Measurements from ENCODE around the gene ATG7. TPM values are rescaled to one million over a fixed set of nuclear protein-coding genes. Genes with fewer than 3 reads are reported as not detected.

The ATG7 gene
- total RNA-seq, 1 experiment from 2014 or later, result 36.0 TPM

DNA sequence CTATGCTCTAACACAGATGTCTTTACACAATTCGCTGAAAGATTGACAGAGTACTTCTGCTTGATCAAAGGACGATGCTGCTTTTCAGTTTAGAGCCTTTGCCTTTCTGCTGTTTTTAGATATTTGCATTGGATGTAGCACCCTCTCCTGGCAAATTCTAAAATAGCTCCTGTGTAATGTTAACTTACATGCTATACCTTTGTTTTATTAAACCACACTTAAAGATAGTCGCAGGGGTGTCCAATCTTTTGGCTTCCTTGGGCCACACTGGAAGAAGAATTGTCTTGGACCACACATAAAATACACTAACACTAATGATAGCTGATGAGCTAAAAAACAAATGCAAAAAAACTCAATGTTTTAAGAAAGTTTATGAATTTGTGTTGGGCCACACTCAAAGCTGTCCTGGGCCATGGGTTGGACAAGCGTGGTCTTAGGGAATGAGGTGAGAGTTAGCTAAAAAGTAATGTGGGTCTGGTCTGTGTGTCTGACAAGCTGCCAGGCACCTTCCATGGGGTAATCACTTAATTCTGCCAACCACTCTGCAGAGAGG lies 62.9 kb downstream of the ATG7 start:
- in situ Hi-C loops (cut with HindIII; ENCODE audit: low pct_unique_long_range_greater_than_20kb, low sequenced_read_pairs) (no loop called here), intact Hi-C loops (cut with micrococcal nuclease; ENCODE audit: unreplicated experiment) (loop anchor here (10.0 kb wide), 1 partner anchor 270 kb away; no protein-coding TSS in a partner anchor)
- peak; percentile 80 for ATAC-seq
- Histone ChIP-seq H3K36me3 (ENCODE audit: control insufficient read depth, insufficient read depth, low read length) (peaks cover 7% of the 10 kb centered on the region; the same call in 1 of the 2 replicates), H3K27ac (ENCODE audit: low read length) (no peak overlapping the region), H3K9me3 (ENCODE audit: control insufficient read depth, insufficient read depth, low read depth, low read length) (no peaks in the 10 kb centered on the region), H3K4me3 (ENCODE audit: low read depth in 2 of 2, low read length in 2 of 2) (no peak overlapping the region), H3K27me3 (ENCODE audit: control insufficient read depth, insufficient read depth, low read length) (no peaks in the 10 kb centered on the region), H3K4me1 (ENCODE audit: control insufficient read depth, insufficient read depth, low read length) (no peaks in the 10 kb centered on the region)
- ChIA-PET POLR2A (interaction anchor here (0.7 kb wide), 1 partner anchor 179 kb away, joined by 4 read pairs; no protein-coding TSS in a partner anchor), CTCF (interaction anchor here (0.5 to 1.6 kb wide), 7 partner anchors 50 to 1432 kb away, joined by 3 to 8 read pairs (median 5); partner anchors contain the start of genes ATG7 and IL17RE)
- TF ChIP-seq TCF7L2 (IDR thresholded peaks at IDR 0.05; ENCODE audit: low read depth, low read length), result no peak
- TF ChIP-seq, protein P1, sequence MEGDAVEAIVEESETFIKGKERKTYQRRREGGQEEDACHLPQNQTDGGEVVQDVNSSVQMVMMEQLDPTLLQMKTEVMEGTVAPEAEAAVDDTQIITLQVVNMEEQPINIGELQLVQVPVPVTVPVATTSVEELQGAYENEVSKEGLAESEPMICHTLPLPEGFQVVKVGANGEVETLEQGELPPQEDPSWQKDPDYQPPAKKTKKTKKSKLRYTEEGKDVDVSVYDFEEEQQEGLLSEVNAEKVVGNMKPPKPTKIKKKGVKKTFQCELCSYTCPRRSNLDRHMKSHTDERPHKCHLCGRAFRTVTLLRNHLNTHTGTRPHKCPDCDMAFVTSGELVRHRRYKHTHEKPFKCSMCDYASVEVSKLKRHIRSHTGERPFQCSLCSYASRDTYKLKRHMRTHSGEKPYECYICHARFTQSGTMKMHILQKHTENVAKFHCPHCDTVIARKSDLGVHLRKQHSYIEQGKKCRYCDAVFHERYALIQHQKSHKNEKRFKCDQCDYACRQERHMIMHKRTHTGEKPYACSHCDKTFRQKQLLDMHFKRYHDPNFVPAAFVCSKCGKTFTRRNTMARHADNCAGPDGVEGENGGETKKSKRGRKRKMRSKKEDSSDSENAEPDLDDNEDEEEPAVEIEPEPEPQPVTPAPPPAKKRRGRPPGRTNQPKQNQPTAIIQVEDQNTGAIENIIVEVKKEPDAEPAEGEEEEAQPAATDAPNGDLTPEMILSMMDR (IDR thresholded peaks at IDR 0.05), result peak; percentile 66
- peak; percentile 39 for DNase-seq (ENCODE audit: low read depth, low spot score)
- BruUV-seq (replicated peaks), result no TSS peak

DNA sequence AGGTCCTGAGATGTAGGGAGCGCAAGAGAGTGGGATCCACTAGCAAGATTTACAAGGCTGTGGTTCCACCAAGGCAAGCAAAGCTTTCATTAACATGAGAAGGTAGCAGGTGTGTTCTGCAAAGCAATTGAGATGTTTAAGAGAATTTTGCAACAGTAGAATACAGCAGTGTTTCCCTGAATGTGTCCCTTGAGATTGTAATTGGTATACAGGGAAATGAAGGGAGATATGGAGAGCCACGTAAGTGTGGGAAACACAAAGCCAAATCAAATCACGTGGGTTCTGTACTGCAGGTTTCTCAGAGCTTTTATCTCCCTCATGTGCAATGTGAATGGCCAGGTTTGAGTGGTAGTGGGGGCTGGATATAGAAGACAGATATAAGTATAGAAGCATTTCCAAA lies 67.3 kb downstream of the ATG7 start:
- BruUV-seq (replicated peaks), result no TSS peak
- Histone ChIP-seq H3K4me3 (ENCODE audit: low read depth in 2 of 2, low read length in 2 of 2) (no peak overlapping the region), H3K27me3 (ENCODE audit: control insufficient read depth, insufficient read depth, low read length) (no peaks in the 10 kb centered on the region), H3K9me3 (ENCODE audit: control insufficient read depth, insufficient read depth, low read depth, low read length) (no peaks in the 10 kb centered on the region), H3K4me1 (ENCODE audit: control insufficient read depth, insufficient read depth, low read length) (no peaks in the 10 kb centered on the region), H3K27ac (ENCODE audit: low read length) (no peak overlapping the region), H3K36me3 (ENCODE audit: control insufficient read depth, insufficient read depth, low read length) (no peaks in the 10 kb centered on the region)
- in situ Hi-C loops (cut with HindIII; ENCODE audit: low pct_unique_long_range_greater_than_20kb, low sequenced_read_pairs) (no loop called here), intact Hi-C loops (cut with micrococcal nuclease; ENCODE audit: unreplicated experiment) (loop anchor here (10.0 kb wide), 1 partner anchor 275 kb away; no protein-coding TSS in a partner anchor)
- ChIA-PET POLR2A (interaction anchor here (0.6 kb wide), 1 partner anchor 393 kb away, joined by 3 read pairs; no protein-coding TSS in a partner anchor), CTCF (no interaction called here)
- ATAC-seq, result no peak
- no peak for DNase-seq (ENCODE audit: low read depth, low spot score)
- TF ChIP-seq, protein P1 (IDR thresholded peaks at IDR 0.05), result no peak
- TF ChIP-seq TCF7L2 (IDR thresholded peaks at IDR 0.05; ENCODE audit: low read depth, low read length) (no peak), POLR2AphosphoS5 (IDR thresholded peaks at IDR 0.05; ENCODE audit: low read depth, low read length) (no peak), SIN3A (IDR thresholded peaks at IDR 0.05; ENCODE audit: borderline replicate concordance, insufficient read depth, low read depth, low read length) (no peak)
- TF ChIP-seq, protein P2, sequence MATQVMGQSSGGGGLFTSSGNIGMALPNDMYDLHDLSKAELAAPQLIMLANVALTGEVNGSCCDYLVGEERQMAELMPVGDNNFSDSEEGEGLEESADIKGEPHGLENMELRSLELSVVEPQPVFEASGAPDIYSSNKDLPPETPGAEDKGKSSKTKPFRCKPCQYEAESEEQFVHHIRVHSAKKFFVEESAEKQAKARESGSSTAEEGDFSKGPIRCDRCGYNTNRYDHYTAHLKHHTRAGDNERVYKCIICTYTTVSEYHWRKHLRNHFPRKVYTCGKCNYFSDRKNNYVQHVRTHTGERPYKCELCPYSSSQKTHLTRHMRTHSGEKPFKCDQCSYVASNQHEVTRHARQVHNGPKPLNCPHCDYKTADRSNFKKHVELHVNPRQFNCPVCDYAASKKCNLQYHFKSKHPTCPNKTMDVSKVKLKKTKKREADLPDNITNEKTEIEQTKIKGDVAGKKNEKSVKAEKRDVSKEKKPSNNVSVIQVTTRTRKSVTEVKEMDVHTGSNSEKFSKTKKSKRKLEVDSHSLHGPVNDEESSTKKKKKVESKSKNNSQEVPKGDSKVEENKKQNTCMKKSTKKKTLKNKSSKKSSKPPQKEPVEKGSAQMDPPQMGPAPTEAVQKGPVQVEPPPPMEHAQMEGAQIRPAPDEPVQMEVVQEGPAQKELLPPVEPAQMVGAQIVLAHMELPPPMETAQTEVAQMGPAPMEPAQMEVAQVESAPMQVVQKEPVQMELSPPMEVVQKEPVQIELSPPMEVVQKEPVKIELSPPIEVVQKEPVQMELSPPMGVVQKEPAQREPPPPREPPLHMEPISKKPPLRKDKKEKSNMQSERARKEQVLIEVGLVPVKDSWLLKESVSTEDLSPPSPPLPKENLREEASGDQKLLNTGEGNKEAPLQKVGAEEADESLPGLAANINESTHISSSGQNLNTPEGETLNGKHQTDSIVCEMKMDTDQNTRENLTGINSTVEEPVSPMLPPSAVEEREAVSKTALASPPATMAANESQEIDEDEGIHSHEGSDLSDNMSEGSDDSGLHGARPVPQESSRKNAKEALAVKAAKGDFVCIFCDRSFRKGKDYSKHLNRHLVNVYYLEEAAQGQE (IDR thresholded peaks at IDR 0.05; ENCODE audit: insufficient read depth in 1 of 2, low read depth in 2 of 2, low read length in 1 of 2), result no peak
